Stimulated activated CD4-positive, alpha-beta T cell treated with anti-CD3 and anti-CD28 coated beads, Interleukin-4, amount 100 ng/mL, for 1 hour (primary cell): ENCODE measurements around the gene PTPRT.
"Not testable (repeated sequence)": the region's sequence is repeated elsewhere in the genome, so short reads cannot be mapped to it uniquely, and the experiment has no call there.

ENCODE experiments used
- DNase-seq: peaks from one replicate; pipeline ENCODE4 v3.0.0-alpha.2; 2020

The PTPRT gene

GRCh38 chr20:42258564-42259302 is 931.0 kb downstream of the PTPRT start:
- no peak for DNase-seq

GRCh38 chr20:42255821-42256220 is 933.9 kb downstream of the PTPRT start:
- DNase-seq = no peak

GRCh38 chr20:42254673-42255072 is 935.0 kb downstream of the PTPRT start:
- no peak for DNase-seq

- no peak for DNase-seq
Measured at GRCh38 chr20:42252116-42252515, 937.6 kb downstream of the PTPRT start.

- DNase-seq = no peak
Measured at GRCh38 chr20:42218621-42219374, 970.9 kb downstream of the PTPRT start.

GRCh38 chr20:42214074-42214473 is 975.6 kb downstream of the PTPRT start:
- no peak for DNase-seq

GRCh38 chr20:42212391-42212790 is 977.3 kb downstream of the PTPRT start:
- DNase-seq = no peak

- not testable (repeated sequence) for DNase-seq
Measured at GRCh38 chr20:42206557-42206956, 983.1 kb downstream of the PTPRT start.

- no peak for DNase-seq
Measured at GRCh38 chr20:42204109-42204660, 985.5 kb downstream of the PTPRT start.

GRCh38 chr20:42197599-42197998 is 992.1 kb downstream of the PTPRT start:
- no peak for DNase-seq

- no peak for DNase-seq
Measured at GRCh38 chr20:42193119-42193518, 996.6 kb downstream of the PTPRT start.

- DNase-seq = no peak
Measured at GRCh38 chr20:42192321-42192720, 997.4 kb downstream of the PTPRT start.

- no peak for DNase-seq
Measured at GRCh38 chr20:42191140-42191860, 998.4 kb downstream of the PTPRT start.

GRCh38 chr20:42190084-42190483 is 999.6 kb downstream of the PTPRT start:
- no peak for DNase-seq

GRCh38 chr20:42186337-42186736 is 1003.4 kb downstream of the PTPRT start:
- DNase-seq = no peak

- no peak for DNase-seq
Measured at GRCh38 chr20:42183147-42183546, 1006.6 kb downstream of the PTPRT start.

- no peak for DNase-seq
Measured at GRCh38 chr20:42181064-42181463, 1008.6 kb downstream of the PTPRT start.

- DNase-seq = no peak
Measured at GRCh38 chr20:42179768-42180167, 1009.9 kb downstream of the PTPRT start.

GRCh38 chr20:42173440-42173839 is 1016.3 kb downstream of the PTPRT start:
- no peak for DNase-seq

- DNase-seq = no peak
Measured at GRCh38 chr20:42164121-42164890, 1025.4 kb downstream of the PTPRT start.

GRCh38 chr20:42161228-42161829 is 1028.4 kb downstream of the PTPRT start:
- DNase-seq = no peak

- no peak for DNase-seq
Measured at GRCh38 chr20:42159808-42160207, 1029.9 kb downstream of the PTPRT start.
